Measurements from ENCODE around the gene LYPD6.
"Not testable (repeated sequence)": the region's sequence is repeated elsewhere in the genome, so short reads cannot be mapped to it uniquely, and the experiment has no call there.

DNA sequence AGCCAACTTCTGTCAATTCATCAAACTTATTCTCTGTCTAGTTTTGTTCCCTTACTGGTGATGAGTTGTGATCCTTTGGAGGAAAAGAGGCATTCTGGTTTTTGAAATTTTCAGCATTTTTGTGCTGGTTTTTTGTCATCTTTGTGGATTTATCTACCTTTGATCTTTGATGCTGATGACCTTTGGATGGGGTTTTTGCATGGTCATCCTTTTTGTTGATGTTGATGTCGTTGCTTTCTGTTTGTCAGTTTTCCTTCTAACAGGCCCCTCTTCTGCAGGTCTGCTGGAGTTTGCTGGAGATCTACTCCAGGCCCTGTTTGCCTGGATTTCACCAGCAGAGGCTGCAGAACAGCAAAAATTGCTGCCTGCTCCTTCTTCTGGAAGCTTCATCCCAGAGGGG lies 168.8 kb downstream of the LYPD6 start:
- TF ChIP-seq, protein P1, sequence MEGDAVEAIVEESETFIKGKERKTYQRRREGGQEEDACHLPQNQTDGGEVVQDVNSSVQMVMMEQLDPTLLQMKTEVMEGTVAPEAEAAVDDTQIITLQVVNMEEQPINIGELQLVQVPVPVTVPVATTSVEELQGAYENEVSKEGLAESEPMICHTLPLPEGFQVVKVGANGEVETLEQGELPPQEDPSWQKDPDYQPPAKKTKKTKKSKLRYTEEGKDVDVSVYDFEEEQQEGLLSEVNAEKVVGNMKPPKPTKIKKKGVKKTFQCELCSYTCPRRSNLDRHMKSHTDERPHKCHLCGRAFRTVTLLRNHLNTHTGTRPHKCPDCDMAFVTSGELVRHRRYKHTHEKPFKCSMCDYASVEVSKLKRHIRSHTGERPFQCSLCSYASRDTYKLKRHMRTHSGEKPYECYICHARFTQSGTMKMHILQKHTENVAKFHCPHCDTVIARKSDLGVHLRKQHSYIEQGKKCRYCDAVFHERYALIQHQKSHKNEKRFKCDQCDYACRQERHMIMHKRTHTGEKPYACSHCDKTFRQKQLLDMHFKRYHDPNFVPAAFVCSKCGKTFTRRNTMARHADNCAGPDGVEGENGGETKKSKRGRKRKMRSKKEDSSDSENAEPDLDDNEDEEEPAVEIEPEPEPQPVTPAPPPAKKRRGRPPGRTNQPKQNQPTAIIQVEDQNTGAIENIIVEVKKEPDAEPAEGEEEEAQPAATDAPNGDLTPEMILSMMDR (IDR thresholded peaks at IDR 0.05 in 8 of 11, conservative IDR thresholded peaks at IDR 0.05 in 3 of 11): not testable (repeated sequence)
- TF ChIP-seq POLR2AphosphoS5 (IDR thresholded peaks at IDR 0.05): not testable (repeated sequence)

All from spleen (tissue), 7 donors.